Measurements from ENCODE around the gene RAE1.

DNA sequence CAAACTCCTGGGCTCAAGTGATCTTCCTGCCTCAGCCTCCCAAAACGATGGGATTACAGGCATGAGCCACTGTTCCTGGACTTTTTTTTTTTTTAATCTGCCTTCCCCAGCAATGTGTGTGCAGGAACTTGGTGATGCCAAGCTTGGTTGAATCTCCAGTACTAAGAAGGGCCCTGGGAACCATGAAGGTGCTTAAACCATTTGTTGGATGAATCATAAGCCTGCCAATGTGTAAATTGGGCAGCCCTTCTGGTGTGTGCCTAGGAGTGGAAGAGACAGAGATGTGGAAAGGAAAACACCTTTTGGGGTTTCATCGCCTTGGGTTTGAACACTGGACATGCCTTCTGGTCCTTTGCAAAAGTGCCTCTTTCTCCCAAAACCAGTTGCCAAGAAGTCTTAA, 28.6 kb upstream of the RAE1 start:
- TF ChIP-seq YY1 (IDR thresholded peaks at IDR 0.05; ENCODE audit: extremely low read depth, insufficient replicate concordance, low read depth, low read length) (no peak), CTCF (IDR thresholded peaks at IDR 0.05 in 2 of 3, conservative IDR thresholded peaks at IDR 0.05 in 1 of 3; ENCODE audit: borderline replicate concordance in 1 of 3, insufficient read depth in 1 of 3, low read depth in 2 of 3, low read length in 2 of 3) (no peak), EGR1 (IDR thresholded peaks at IDR 0.05; ENCODE audit: low read depth) (no peak), POLR2A (IDR thresholded peaks at IDR 0.05; ENCODE audit: borderline replicate concordance, extremely low read depth, insufficient read depth, insufficient read length) (no peak), SRF (IDR thresholded peaks at IDR 0.05; ENCODE audit: low read depth) (no peak), SP1 (IDR thresholded peaks at IDR 0.05; ENCODE audit: low read depth) (no peak), JUND (IDR thresholded peaks at IDR 0.05) (no peak), ATF3 (IDR thresholded peaks at IDR 0.05) (no peak), CEBPB (IDR thresholded peaks at IDR 0.05; ENCODE audit: low read depth) (no peak), SIN3A (IDR thresholded peaks at IDR 0.05; ENCODE audit: low read depth) (no peak), ZNF274 (IDR thresholded peaks at IDR 0.05; ENCODE audit: low read depth, low read length) (no peak)

Data from HCT116 (cell line).